Testis (tissue), 2 donors: ENCODE data around the gene MAPK6.

Experiments
- CTCF ChIP-seq, 3 experiments: fragments of 450-650 bp in 2 of 3; fragments of 200-600 bp in 1 of 3; sonication (generic) in 1 of 3; IDR thresholded peaks; one replicate each; pipeline ENCODE4 v1.5.1; 2016 to 2019; ENCODE audit warnings: antibody characterized with exemption in 3 of 3, mild to moderate bottlenecking in 2 of 3, moderate library complexity in 1 of 3
- POLR2A ChIP-seq: fragments of 450-650 bp; IDR thresholded peaks from one replicate; pipeline ENCODE4 v1.6.1; 2017; ENCODE audit warnings: antibody characterized with exemption, mild to moderate bottlenecking, moderate library complexity

- no peak for TF ChIP-seq CTCF (IDR thresholded peaks at IDR 0.05)
- no peak for TF ChIP-seq POLR2A
Observed at GRCh38 chr15:52066842-52067544, 48.0 kb downstream of the MAPK6 start.
